Renal pelvis (tissue), 4 donors: ENCODE results near the gene KCTD15. TPM values are rescaled to one million over a fixed set of nuclear protein-coding genes. Genes with fewer than 3 reads are reported as not detected.

ENCODE experiments used
- DNase-seq: peaks from one replicate; pipeline ENCODE4 v3.0.0-alpha.2; 2013
- polyA plus RNA-seq, 3 donors: library from polyadenylated mRNA; unstranded; fragments of 120-200 nt; gene quantifications; one replicate each; pipeline ENCODE4 v1.2.1, GENCODE V29; 2013; ENCODE audit not compliant: insufficient read length in 3 of 3

KCTD15 gene
- polyA plus RNA-seq, 3 donors, result 48.5 to 68.6 (median 56.4) TPM

- peak; percentile 74 for DNase-seq
These were observed 28.7 kb upstream of the KCTD15 start for GRCh38 chr19:33767898-33768413.

- DNase-seq, result no peak
These were observed 27.5 kb upstream of the KCTD15 start for GRCh38 chr19:33769208-33769607.

- DNase-seq, result no peak
These were observed 26.6 kb upstream of the KCTD15 start for GRCh38 chr19:33770107-33770506.

DNA sequence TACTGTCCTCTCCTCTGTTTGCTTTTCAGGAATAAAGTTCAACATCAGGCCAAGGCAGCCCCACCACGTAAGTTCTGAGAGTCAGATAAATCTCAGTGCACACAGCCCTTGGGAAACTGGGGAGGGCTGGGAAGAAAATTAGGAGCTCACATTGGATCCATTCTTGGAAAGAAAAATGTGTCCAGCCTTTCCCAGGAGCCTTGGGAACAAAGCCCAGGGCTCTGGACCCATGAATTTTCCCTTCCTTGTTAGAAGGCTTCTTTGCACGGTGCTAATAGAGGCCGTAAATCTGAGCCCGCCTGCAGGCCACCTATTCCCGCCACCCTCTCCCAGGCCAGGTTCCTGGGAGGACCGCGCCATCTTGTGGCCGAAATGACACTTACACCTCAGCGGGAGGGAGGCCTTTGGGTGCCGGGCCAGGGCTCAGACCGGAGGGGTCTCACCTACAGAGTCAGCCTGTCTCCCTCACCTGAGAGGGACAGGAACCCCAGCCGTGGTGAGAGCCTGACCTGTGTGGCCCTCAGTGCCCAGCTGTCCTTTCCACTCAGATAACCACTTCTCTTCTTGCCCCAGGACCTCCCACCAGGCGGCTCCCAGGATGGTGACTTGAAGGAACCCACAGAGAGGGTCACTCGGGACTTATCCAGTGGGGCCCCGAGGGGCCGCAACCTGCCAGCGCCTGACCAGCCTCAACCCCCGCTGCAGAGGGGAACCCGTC, 25.1 kb upstream of the KCTD15 start:
- DNase-seq, result peak; percentile 45

DNA sequence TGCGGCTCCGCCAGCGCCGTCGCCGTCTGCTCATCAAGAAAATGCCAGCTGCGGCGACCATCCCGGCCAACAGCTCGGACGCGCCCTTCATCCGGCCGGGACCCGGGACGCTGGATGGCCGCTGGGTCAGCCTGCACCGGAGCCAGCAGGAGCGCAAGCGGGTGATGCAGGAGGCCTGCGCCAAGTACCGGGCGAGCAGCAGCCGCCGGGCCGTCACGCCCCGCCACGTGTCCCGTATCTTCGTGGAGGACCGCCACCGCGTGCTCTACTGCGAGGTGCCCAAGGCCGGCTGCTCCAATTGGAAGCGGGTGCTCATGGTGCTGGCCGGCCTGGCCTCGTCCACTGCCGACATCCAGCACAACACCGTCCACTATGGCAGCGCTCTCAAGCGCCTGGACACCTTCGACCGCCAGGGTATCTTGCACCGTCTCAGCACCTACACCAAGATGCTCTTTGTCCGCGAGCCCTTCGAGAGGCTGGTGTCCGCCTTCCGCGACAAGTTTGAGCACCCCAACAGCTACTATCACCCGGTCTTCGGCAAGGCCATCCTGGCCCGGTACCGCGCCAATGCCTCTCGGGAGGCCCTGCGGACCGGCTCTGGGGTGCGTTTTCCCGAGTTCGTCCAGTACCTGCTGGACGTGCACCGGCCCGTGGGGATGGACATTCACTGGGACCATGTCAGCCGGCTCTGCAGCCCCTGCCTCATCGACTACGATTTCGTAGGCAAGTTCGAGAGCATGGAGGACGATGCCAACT, 24.4 kb upstream of the KCTD15 start:
- DNase-seq, result no peak

GRCh38 chr19:33772858-33773180, 23.9 kb upstream of the KCTD15 start:
- no peak for DNase-seq

DNA sequence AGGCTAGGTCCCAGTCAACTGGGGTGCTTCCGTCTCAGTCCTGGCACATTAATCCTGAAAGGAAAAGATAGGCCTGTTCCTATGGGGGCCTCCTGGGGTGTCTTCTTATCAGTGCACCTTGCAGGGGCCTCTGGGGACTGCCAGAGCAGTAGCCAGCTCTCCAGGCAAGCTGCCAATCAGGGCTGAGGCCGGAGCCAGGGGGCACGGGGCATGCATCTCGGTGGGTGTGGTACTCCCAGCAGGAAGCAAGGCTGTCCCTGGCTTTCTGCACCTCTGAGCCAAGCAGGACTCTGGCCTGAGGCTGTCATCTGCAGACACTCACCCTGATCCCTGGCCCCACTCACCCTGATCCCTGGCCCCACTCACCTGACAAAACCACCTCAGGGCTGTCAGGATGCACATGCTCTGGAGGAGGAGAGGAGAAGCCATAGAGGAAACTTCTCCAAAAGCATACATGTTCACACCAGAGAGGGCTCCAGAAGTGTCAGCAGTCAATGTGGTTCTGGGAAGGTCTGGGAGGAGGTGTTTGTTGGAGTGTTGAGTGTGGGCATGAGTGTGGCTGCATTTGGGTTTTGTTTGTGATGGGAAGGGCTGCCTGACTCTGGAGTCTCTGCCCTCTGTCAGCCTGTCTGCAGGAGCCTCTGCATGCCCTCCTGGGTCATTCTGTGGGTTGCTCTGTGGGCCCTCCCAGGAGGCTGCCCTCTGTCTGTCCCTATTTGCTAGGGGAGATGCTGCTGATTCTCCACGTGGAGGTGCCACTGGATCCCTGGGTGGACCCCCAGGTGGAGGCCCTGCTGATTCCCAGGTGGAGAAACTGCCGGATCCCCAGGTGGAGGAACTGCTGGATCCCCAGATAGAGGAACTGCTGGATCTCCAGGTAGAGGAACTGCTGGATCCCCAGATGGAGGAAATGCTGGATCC, 22.7 kb upstream of the KCTD15 start:
- no peak for DNase-seq

GRCh38 chr19:33774751-33775150, 21.9 kb upstream of the KCTD15 start:
- DNase-seq, result no peak

- no peak for DNase-seq
These were observed 20.8 kb upstream of the KCTD15 start for GRCh38 chr19:33775731-33776487.

DNA sequence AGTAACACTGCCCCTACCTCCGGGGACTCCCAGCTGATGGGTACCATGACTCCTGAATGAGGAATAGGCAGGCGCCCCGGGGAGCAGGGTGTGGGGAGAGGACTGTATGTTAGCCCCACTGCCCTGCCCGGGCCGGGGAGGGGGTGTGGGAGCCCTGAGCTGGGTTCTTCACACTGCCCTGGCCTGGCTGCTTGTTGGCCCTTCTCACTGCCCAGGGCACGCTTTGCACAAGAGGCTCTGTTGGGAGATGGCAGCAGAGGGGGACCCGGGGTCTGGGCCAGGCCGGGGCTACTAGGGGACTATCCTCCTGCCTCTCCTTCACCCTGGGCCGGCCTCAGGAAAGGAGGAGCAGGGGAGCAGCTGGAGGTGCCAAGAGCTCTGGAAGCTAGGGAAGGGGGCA, 19.3 kb upstream of the KCTD15 start:
- DNase-seq, result no peak

- no peak for DNase-seq
These were observed 18.9 kb upstream of the KCTD15 start for GRCh38 chr19:33777753-33778088.

DNA sequence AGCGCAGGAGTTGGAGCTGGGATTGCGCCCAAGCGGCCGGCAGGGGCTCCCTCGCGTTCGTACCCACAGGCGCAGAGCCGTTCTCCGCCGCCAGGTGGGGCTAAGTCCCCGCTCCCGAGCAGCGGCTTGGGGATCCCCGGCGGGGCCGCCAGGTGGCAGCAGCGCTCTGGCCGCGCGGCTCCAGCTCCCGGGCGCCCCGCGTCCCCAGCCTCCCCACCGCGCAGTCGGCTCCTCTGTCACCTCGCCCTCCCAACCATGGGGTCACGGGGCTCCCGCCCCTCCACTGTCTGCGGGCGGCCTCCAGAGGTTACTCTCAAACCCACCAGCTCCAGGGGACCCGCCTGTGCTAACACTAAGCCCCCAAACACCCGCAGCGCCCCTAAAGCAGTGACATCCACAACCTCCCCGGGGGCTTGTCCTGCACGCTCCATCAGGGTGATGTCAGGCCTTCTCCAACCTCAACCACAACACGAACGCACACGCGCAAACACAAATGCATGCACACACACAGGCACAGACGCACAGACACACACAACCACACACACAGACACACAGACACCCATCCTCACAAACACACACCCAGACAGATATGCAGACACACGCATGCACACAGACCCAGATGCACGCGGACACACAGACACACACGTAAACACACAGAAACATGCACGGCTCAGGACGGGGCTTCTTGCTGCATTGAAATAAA, 18.4 kb upstream of the KCTD15 start:
- peak; percentile 54 for DNase-seq

DNA sequence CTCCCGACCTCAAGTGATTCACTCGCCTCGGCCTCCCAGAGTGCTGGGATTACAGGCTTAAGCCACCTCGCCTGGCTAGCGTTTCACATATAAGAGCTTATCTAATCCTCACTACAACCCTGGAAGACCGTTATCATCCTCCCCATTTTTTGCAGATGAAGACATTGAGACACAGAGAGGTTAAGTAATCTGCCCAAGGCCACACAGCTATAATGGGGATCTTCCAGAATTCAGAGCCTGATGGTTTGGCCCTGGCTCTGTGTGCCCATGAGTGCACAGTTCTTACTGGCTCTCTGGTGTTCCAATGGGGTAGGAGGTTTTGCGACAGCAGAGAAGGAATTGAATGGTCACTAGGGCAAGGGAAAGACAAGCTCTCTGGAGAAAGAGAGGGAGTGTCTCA, 16.8 kb upstream of the KCTD15 start:
- DNase-seq, result no peak

GRCh38 chr19:33780251-33780650, 16.4 kb upstream of the KCTD15 start:
- no peak for DNase-seq

- no peak for DNase-seq
These were observed 15.9 kb upstream of the KCTD15 start for GRCh38 chr19:33780746-33781145.

- DNase-seq, result peak; percentile 37
These were observed 15.2 kb upstream of the KCTD15 start for GRCh38 chr19:33781415-33781935.

DNA sequence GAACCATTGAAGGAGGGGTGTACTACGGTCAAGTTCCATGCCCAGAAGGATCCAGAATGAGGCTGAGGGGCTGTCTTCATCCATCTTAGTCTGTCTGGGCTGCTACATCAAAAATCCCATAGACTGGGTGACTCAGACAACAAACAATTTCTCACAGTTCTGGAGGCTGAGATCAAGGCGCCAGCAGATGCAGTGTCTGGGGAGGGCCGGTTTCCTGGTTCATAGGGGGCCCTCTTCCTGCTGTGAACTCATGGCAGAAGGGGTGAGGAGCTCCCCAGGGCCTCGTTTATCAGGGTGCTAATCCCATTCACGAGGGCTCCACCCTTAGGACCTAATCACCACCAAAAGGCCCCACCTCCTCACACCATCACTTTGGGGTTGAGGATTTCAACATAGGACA, 14.7 kb upstream of the KCTD15 start:
- no peak for DNase-seq

GRCh38 chr19:33784432-33784831, 12.2 kb upstream of the KCTD15 start:
- no peak for DNase-seq

- DNase-seq, result no peak
These were observed 10.9 kb upstream of the KCTD15 start for GRCh38 chr19:33785795-33786194.

- no peak for DNase-seq
These were observed 8.0 kb upstream of the KCTD15 start for GRCh38 chr19:33788676-33789075.

GRCh38 chr19:33789344-33789743, 7.3 kb upstream of the KCTD15 start:
- DNase-seq, result no peak
